OCI-LY1 (cell line): ENCODE results near the gene TMPRSS3.

Experiments used
- EZH2 ChIP-seq: fragments of 200-600 bp; sonication (generic), shearing (Covaris generic); IDR thresholded peaks from 2 replicates; pipeline ENCODE4 v1.8.0; 2017; ENCODE audit warnings: borderline replicate concordance, mixed run types, mild to moderate bottlenecking, antibody characterized with exemption, low read length, moderate library complexity, mixed read lengths
- TF ChIP-seq, protein P1 (sequence below): fragments of 200-600 bp; sonication (generic), shearing (Covaris generic); IDR thresholded peaks from 2 replicates; pipeline ENCODE4 v1.5.1; 2017; ENCODE audit warnings: mild to moderate bottlenecking, antibody characterized with exemption, low read length, moderate library complexity, mixed read lengths

DNA sequence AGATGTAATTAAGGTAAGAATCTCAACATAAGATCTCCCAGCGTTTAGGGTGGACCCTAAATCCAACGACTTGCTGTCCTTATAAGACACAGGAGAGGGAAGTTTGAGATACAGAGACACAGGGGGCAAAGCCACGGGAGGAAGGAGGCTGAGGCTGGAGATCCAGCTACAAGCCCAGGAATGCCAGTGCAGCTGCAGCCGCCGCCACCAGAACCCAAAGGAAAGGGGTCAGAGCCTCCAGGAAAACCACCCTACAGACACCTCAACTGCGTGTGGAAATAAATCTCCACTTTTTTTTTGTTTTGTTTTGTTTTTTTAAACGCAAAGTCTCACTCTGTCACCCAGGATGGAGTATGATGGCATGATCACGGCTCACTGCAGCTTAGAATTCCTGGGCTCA is 17.4 kb downstream of the TMPRSS3 start:
- TF ChIP-seq, protein P1, sequence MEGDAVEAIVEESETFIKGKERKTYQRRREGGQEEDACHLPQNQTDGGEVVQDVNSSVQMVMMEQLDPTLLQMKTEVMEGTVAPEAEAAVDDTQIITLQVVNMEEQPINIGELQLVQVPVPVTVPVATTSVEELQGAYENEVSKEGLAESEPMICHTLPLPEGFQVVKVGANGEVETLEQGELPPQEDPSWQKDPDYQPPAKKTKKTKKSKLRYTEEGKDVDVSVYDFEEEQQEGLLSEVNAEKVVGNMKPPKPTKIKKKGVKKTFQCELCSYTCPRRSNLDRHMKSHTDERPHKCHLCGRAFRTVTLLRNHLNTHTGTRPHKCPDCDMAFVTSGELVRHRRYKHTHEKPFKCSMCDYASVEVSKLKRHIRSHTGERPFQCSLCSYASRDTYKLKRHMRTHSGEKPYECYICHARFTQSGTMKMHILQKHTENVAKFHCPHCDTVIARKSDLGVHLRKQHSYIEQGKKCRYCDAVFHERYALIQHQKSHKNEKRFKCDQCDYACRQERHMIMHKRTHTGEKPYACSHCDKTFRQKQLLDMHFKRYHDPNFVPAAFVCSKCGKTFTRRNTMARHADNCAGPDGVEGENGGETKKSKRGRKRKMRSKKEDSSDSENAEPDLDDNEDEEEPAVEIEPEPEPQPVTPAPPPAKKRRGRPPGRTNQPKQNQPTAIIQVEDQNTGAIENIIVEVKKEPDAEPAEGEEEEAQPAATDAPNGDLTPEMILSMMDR = no peak
- no peak for TF ChIP-seq EZH2
